Glutamatergic neuron (in vitro differentiated cells): ENCODE data around the gene TET1. TPM values are rescaled to one million over a fixed set of nuclear protein-coding genes. Genes with fewer than 3 reads are reported as not detected.

ENCODE experiments used
- DNase-seq: peaks from one replicate; pipeline ENCODE4 v3.0.0; 2022
- H3K27ac Mint-ChIP-seq: one replicate; pipeline ENCODE4 v1.8.0; 2020; ENCODE audit warnings: mild to moderate bottlenecking, mixed read lengths, inconsistent platforms; ENCODE audit not compliant: unreplicated experiment
- H3K27me3 Mint-ChIP-seq: one replicate; pipeline ENCODE4 v1.8.0; 2020; ENCODE audit warnings: mild to moderate bottlenecking, moderate library complexity, mixed read lengths, inconsistent platforms; ENCODE audit not compliant: unreplicated experiment
- H3K36me3 Mint-ChIP-seq: one replicate; pipeline ENCODE4 v1.8.0; 2020; ENCODE audit warnings: mild to moderate bottlenecking, mixed read lengths, inconsistent platforms; ENCODE audit not compliant: unreplicated experiment
- H3K4me1 Mint-ChIP-seq: one replicate; pipeline ENCODE4 v1.8.0; 2020; ENCODE audit warnings: mild to moderate bottlenecking, low read depth, mixed read lengths, inconsistent platforms; ENCODE audit not compliant: unreplicated experiment
- H3K4me3 Mint-ChIP-seq: one replicate; pipeline ENCODE4 v1.8.0; 2020; ENCODE audit warnings: mild to moderate bottlenecking, mixed read lengths, inconsistent platforms; ENCODE audit not compliant: unreplicated experiment
- H3K9me3 Mint-ChIP-seq: one replicate; pipeline ENCODE4 v1.8.0; 2020; ENCODE audit warnings: mild to moderate bottlenecking, moderate library complexity, mixed read lengths, inconsistent platforms; ENCODE audit not compliant: unreplicated experiment
- total RNA-seq: library from RNA; stranded (reverse); fragmentation: NEBNext Ultra II Directional; extraction: Animal tissue kit (Norgen Biotek cat#: 25700); gene quantifications from one replicate; pipeline ENCODE4 v1.2.1, GENCODE V29; 2021; ENCODE audit not compliant: unreplicated experiment
- TF ChIP-seq, protein P1 (sequence below): fragments of 200-600 bp; sonication (generic); IDR thresholded peaks from one replicate; pipeline ENCODE4 v1.5.0; 2021; ENCODE audit not compliant: partially characterized antibody, unreplicated experiment

The TET1 gene
- total RNA-seq, 1 donor from 2014 or later: 31.6 TPM

DNA sequence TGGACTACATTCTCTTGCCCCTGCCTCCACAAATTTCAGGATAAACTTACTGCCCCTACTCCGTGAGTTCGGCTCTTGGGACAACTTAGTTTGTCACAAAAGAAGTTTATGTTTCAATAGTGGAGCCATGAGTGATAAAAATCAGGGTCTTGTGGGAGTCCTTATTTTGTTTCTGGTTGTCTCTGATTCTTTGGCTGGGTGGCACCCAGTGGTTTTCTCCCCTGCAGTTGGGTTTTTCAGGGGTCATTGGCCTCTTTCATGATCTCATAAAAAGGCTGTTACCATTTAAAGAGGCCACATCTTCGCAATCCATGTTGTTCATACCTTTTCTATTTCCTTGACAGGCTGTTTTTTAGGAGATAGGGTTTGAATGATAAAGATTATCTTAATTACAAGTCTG is 5.5 kb downstream of the TET1 start:
- Mint-ChIP-seq H3K27me3 (peaks cover 3% of the 10 kb centered on the region), H3K27ac (no peak overlapping the region), H3K9me3 (peaks cover 6% of the 10 kb centered on the region), H3K4me3 (no peak overlapping the region), H3K36me3 (no peaks in the 10 kb centered on the region), H3K4me1 (peaks cover 3% of the 10 kb centered on the region)
- DNase-seq: no peak
- TF ChIP-seq, protein P1, sequence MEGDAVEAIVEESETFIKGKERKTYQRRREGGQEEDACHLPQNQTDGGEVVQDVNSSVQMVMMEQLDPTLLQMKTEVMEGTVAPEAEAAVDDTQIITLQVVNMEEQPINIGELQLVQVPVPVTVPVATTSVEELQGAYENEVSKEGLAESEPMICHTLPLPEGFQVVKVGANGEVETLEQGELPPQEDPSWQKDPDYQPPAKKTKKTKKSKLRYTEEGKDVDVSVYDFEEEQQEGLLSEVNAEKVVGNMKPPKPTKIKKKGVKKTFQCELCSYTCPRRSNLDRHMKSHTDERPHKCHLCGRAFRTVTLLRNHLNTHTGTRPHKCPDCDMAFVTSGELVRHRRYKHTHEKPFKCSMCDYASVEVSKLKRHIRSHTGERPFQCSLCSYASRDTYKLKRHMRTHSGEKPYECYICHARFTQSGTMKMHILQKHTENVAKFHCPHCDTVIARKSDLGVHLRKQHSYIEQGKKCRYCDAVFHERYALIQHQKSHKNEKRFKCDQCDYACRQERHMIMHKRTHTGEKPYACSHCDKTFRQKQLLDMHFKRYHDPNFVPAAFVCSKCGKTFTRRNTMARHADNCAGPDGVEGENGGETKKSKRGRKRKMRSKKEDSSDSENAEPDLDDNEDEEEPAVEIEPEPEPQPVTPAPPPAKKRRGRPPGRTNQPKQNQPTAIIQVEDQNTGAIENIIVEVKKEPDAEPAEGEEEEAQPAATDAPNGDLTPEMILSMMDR: no peak

DNA sequence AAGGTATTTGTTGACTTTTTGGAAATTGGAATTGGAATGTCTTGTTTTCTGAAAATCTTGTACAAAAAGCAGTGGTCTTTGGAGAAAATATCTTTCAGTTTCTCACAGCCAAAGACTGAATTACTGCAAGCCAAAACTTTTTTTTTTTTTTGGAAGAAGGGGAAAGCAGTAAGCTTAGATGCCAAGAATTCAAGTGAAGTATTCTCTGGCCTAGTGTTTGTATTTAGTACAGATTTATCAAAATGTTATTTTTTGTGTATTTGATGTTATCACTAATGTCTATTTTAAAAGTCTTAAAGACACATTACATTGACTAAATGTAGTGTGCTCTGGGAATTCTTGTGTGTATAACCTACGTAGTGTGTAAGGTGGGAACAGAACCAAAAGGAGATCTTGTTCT is 6.2 kb downstream of the TET1 start:
- no peak overlapping the region for H3K4me3 Mint-ChIP-seq
- TF ChIP-seq, protein P1: no peak
- H3K27ac Mint-ChIP-seq: no peak overlapping the region
- no peak for DNase-seq
- peaks cover 4% of the 10 kb centered on the region for H3K9me3 Mint-ChIP-seq
- H3K36me3 Mint-ChIP-seq: no peaks in the 10 kb centered on the region
- H3K4me1 Mint-ChIP-seq: peaks cover 3% of the 10 kb centered on the region
- no peaks in the 10 kb centered on the region for H3K27me3 Mint-ChIP-seq

DNA sequence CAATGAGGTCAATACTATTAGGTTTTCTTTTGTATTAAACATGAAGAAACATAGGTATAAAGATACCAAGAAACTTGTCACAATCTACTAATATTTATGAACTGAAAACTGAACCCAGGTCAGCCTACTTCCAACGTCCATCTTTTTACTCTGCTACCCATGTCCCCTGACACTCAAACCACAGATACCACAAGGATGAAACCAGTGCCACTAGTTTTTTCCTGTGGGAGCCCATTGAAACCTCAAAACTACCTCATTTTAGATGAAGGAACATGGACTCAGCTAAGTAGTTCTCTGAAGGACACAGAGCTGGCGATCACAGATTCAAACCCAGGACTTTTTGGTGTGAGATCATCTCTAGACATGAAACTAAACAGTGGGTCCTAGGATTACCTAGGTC is 6.8 kb downstream of the TET1 start:
- H3K27ac Mint-ChIP-seq: no peak overlapping the region
- DNase-seq: no peak
- peaks cover 3% of the 10 kb centered on the region for H3K4me1 Mint-ChIP-seq
- H3K9me3 Mint-ChIP-seq: peaks cover 4% of the 10 kb centered on the region
- H3K27me3 Mint-ChIP-seq: no peaks in the 10 kb centered on the region
- TF ChIP-seq, protein P1: no peak
- no peak overlapping the region for H3K4me3 Mint-ChIP-seq
- H3K36me3 Mint-ChIP-seq: no peaks in the 10 kb centered on the region

DNA sequence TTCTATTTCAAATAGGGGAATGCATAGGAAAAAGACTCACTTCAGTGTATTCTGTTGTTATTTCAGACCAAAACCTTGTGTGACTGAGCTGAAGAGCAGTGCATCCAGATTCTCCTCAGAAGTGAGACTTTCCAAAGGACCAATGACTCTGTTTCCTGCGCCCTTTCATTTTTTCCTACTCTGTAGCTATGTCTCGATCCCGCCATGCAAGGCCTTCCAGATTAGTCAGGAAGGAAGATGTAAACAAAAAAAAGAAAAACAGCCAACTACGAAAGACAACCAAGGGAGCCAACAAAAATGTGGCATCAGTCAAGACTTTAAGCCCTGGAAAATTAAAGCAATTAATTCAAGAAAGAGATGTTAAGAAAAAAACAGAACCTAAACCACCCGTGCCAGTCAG is 12.0 kb downstream of the TET1 start:
- Mint-ChIP-seq H3K9me3 (no peaks in the 10 kb centered on the region), H3K36me3 (no peaks in the 10 kb centered on the region), H3K27me3 (no peaks in the 10 kb centered on the region), H3K4me1 (peaks cover 6% of the 10 kb centered on the region), H3K27ac (no peak overlapping the region), H3K4me3 (no peak overlapping the region)
- TF ChIP-seq, protein P1: no peak
- no peak for DNase-seq

DNA sequence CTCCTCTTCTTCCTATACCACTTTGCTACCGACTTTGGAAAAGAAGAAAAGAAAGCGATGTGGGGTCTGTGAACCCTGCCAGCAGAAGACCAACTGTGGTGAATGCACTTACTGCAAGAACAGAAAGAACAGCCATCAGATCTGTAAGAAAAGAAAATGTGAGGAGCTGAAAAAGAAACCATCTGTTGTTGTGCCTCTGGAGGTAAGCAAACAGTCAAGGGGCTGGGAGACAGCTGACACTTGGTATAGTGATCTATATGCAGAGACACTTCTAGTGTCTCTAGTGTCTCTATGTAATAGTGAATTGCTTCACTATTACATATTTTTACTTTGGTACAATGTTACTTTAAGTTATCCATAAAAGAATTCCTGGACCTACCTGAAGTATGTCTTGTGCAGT is 13.9 kb downstream of the TET1 start:
- TF ChIP-seq, protein P1: no peak
- DNase-seq: no peak
- H3K9me3 Mint-ChIP-seq: no peaks in the 10 kb centered on the region
- no peaks in the 10 kb centered on the region for H3K36me3 Mint-ChIP-seq
- H3K4me1 Mint-ChIP-seq: peaks cover 7% of the 10 kb centered on the region
- peak overlapping the region; percentile 43 for H3K27ac Mint-ChIP-seq
- no peaks in the 10 kb centered on the region for H3K27me3 Mint-ChIP-seq
- H3K4me3 Mint-ChIP-seq: no peak overlapping the region
